Neural progenitor cell (in vitro differentiated cells): ENCODE results near the gene UFL1. TPM values are rescaled to one million over a fixed set of nuclear protein-coding genes. Genes with fewer than 3 reads are reported as not detected.

Source experiments
- DNase-seq: peaks from one replicate; pipeline ENCODE4 v3.0.0-alpha.2; 2016; ENCODE audit warnings: low spot score
- H2AFZ ChIP-seq: fragments of 200-600 bp; sonication (generic); replicated peaks from 2 replicates; pipeline ENCODE4 v1.6.1; 2016; ENCODE audit warnings: antibody characterized with exemption
- H3F3A ChIP-seq: fragments of 200-600 bp; sonication (generic); 2 replicates; pipeline ENCODE4 v1.6.1; 2016; ENCODE audit warnings: antibody characterized with exemption, low read depth
- H3K27ac ChIP-seq: fragments of 200-600 bp; sonication (generic); 2 replicates; pipeline ENCODE4 v1.5.1; 2016; ENCODE audit warnings: mild to moderate bottlenecking
- H3K27me3 ChIP-seq: fragments of 200-600 bp; sonication (generic); 2 replicates; pipeline ENCODE4 v1.6.1; 2016; ENCODE audit warnings: mild to moderate bottlenecking, moderate library complexity
- H3K36me3 ChIP-seq: fragments of 200-600 bp; sonication (generic); 2 replicates; pipeline ENCODE4 v1.5.1; 2016
- H3K4me1 ChIP-seq: fragments of 200-600 bp; sonication (generic); 2 replicates; pipeline ENCODE4 v1.6.1; 2016; ENCODE audit warnings: mixed run types
- H3K4me2 ChIP-seq: fragments of 200-600 bp; sonication (generic); 2 replicates; pipeline ENCODE4 v1.6.1; 2016
- H3K4me3 ChIP-seq: fragments of 200-600 bp; sonication (generic); 2 replicates; pipeline ENCODE4 v1.5.1; 2016
- H3K79me2 ChIP-seq: fragments of 200-600 bp; sonication (generic); 2 replicates; pipeline ENCODE4 v1.6.1; 2016; ENCODE audit warnings: low read depth
- H3K9ac ChIP-seq: fragments of 200-600 bp; sonication (generic); 2 replicates; pipeline ENCODE4 v1.6.1; 2016
- H3K9me3 ChIP-seq: fragments of 200-600 bp; sonication (generic); 2 replicates; pipeline ENCODE4 v1.5.1; 2016; ENCODE audit warnings: low read depth
- H4K20me1 ChIP-seq: fragments of 200-600 bp; sonication (generic); 2 replicates; pipeline ENCODE4 v1.6.1; 2016; ENCODE audit warnings: low read depth
- H3K27ac Mint-ChIP-seq: 3 replicates; pipeline ENCODE4 v1.8.0; 2021; ENCODE audit warnings: mixed read lengths
- H3K27me3 Mint-ChIP-seq: 2 replicates; pipeline ENCODE4 v1.8.0; 2022; ENCODE audit warnings: low read depth, mild to moderate bottlenecking, inconsistent platforms, moderate library complexity, mixed read lengths; ENCODE audit not compliant: insufficient read depth
- H3K36me3 Mint-ChIP-seq: 3 replicates; pipeline ENCODE4 v1.8.0; 2021; ENCODE audit warnings: mixed read lengths
- H3K4me1 Mint-ChIP-seq: 3 replicates; pipeline ENCODE4 v1.8.0; 2021; ENCODE audit warnings: mixed read lengths
- H3K4me3 Mint-ChIP-seq: 3 replicates; pipeline ENCODE4 v1.8.0; 2021; ENCODE audit warnings: mild to moderate bottlenecking, moderate library complexity, mixed read lengths
- H3K9me3 Mint-ChIP-seq: 3 replicates; pipeline ENCODE4 v1.8.0; 2020; ENCODE audit warnings: mixed read lengths
- CTCF ChIP-seq: fragments of 200-600 bp; sonication (generic); IDR thresholded peaks from 2 replicates; pipeline ENCODE4 v1.5.1; 2017; ENCODE audit warnings: antibody characterized with exemption, mild to moderate bottlenecking
- EZH2 ChIP-seq: fragments of 200-600 bp; sonication (generic); IDR thresholded peaks from 2 replicates; pipeline ENCODE4 v1.6.1; 2017; ENCODE audit warnings: antibody characterized with exemption, mild to moderate bottlenecking, moderate library complexity
- EZH2phosphoT487 ChIP-seq: fragments of 200-600 bp; sonication (generic); IDR thresholded peaks from 2 replicates; pipeline ENCODE4 v1.6.1; 2017; ENCODE audit warnings: antibody characterized with exemption
- total RNA-seq: library from RNA; depleted of rRNA; stranded (reverse); fragments of >200 nt; gene quantifications from 2 replicates; pipeline ENCODE4 v1.2.3, GENCODE V29; 2015; ENCODE audit warnings: low replicate concordance

Gene UFL1
- total RNA-seq, 1 donor from 2014 or later, result 38.2 TPM

GRCh38 chr6:96528193-96528592 lies 6.6 kb downstream of the UFL1 start:
- TF ChIP-seq EZH2, result no peak
- no peak for TF ChIP-seq EZH2phosphoT487
- TF ChIP-seq CTCF, result no peak
- DNase-seq, result no peak
- Histone ChIP-seq H3K9me3 (no peaks in the 10 kb centered on the region), H3K79me2 (peaks cover 6% of the 10 kb centered on the region), H3K4me1 (peaks cover 6% of the 10 kb centered on the region), H3K27me3 (no peaks in the 10 kb centered on the region), H3K27ac (no peak overlapping the region), H3K9ac (no peak overlapping the region), H4K20me1 (no peaks in the 10 kb centered on the region), H3F3A (no peaks in the 10 kb centered on the region), H3K36me3 (peaks cover 59% of the 10 kb centered on the region), H2AFZ (no peak overlapping the region), H3K4me3 (no peak overlapping the region), H3K4me2 (no peak overlapping the region)
- Mint-ChIP-seq H3K4me1 (peaks cover 4% of the 10 kb centered on the region), H3K27ac (no peak overlapping the region), H3K27me3 (no peaks in the 10 kb centered on the region), H3K9me3 (peaks cover 6% of the 10 kb centered on the region), H3K36me3 (peaks cover 45% of the 10 kb centered on the region), H3K4me3 (no peak overlapping the region)

- H3K27ac Mint-ChIP-seq, result no peak overlapping the region
- Histone ChIP-seq H3K9me3 (no peaks in the 10 kb centered on the region), H3K4me1 (no peaks in the 10 kb centered on the region)
Observed at GRCh38 chr6:96532399-96532798, 10.8 kb downstream of the UFL1 start.

GRCh38 chr6:96537726-96538125 lies 16.1 kb downstream of the UFL1 start:
- Histone ChIP-seq H3K36me3 (peaks cover 13% of the 10 kb centered on the region), H3K4me2 (no peak overlapping the region), H3K9me3 (no peaks in the 10 kb centered on the region), H3F3A (peaks cover 4% of the 10 kb centered on the region), H3K4me3 (no peak overlapping the region), H3K27ac (no peak overlapping the region), H4K20me1 (no peaks in the 10 kb centered on the region), H3K27me3 (no peaks in the 10 kb centered on the region), H3K4me1 (no peaks in the 10 kb centered on the region), H3K9ac (no peak overlapping the region), H3K79me2 (no peaks in the 10 kb centered on the region), H2AFZ (no peak overlapping the region)
- no peak for TF ChIP-seq EZH2
- Mint-ChIP-seq H3K27ac (no peak overlapping the region), H3K36me3 (peaks cover 7% of the 10 kb centered on the region), H3K9me3 (no peaks in the 10 kb centered on the region), H3K27me3 (no peaks in the 10 kb centered on the region), H3K4me1 (no peaks in the 10 kb centered on the region), H3K4me3 (no peak overlapping the region)
- no peak for DNase-seq

More at GRCh38 chr6:96532399-96532798, 10.8 kb downstream of the UFL1 start:
- no peak overlapping the region for H3K9ac ChIP-seq
- no peak overlapping the region for H3K27ac ChIP-seq
- no peaks in the 10 kb centered on the region for H3K27me3 Mint-ChIP-seq
- H3K36me3 ChIP-seq, result peaks cover 39% of the 10 kb centered on the region
- H2AFZ ChIP-seq, result no peak overlapping the region
- no peak overlapping the region for H3K4me3 ChIP-seq
- H3K9me3 Mint-ChIP-seq, result peaks cover 6% of the 10 kb centered on the region
- DNase-seq, result no peak
- peaks cover 42% of the 10 kb centered on the region for H3K36me3 Mint-ChIP-seq
- H3K4me3 Mint-ChIP-seq, result no peak overlapping the region
- no peak for TF ChIP-seq EZH2phosphoT487
- no peak for TF ChIP-seq CTCF
- TF ChIP-seq EZH2, result no peak
- no peaks in the 10 kb centered on the region for H3K79me2 ChIP-seq
- no peak overlapping the region for H3K4me2 ChIP-seq
- no peaks in the 10 kb centered on the region for H3F3A ChIP-seq
- H3K4me1 Mint-ChIP-seq, result no peaks in the 10 kb centered on the region
- no peaks in the 10 kb centered on the region for H3K27me3 ChIP-seq
- no peaks in the 10 kb centered on the region for H4K20me1 ChIP-seq

GRCh38 chr6:96542702-96543101 lies 21.1 kb downstream of the UFL1 start:
- Histone ChIP-seq H3K9me3 (no peaks in the 10 kb centered on the region), H3K27ac (no peak overlapping the region), H3F3A (peaks cover 4% of the 10 kb centered on the region), H3K9ac (no peak overlapping the region), H3K27me3 (no peaks in the 10 kb centered on the region), H3K36me3 (peaks cover 20% of the 10 kb centered on the region), H3K79me2 (no peaks in the 10 kb centered on the region), H3K4me1 (no peaks in the 10 kb centered on the region), H2AFZ (no peak overlapping the region), H3K4me2 (no peak overlapping the region), H4K20me1 (no peaks in the 10 kb centered on the region), H3K4me3 (no peak overlapping the region)
- Mint-ChIP-seq H3K4me3 (no peak overlapping the region), H3K27me3 (no peaks in the 10 kb centered on the region), H3K4me1 (no peaks in the 10 kb centered on the region), H3K27ac (no peak overlapping the region), H3K36me3 (peaks cover 24% of the 10 kb centered on the region), H3K9me3 (no peaks in the 10 kb centered on the region)
- TF ChIP-seq CTCF (peak; percentile 61), EZH2phosphoT487 (no peak)
- DNase-seq, result peak; percentile 33
